GM23248 (cell line): Measurements from ENCODE around the gene PLEK. TPM values are rescaled to one million over a fixed set of nuclear protein-coding genes. Genes with fewer than 3 reads are reported as not detected.

Source experiments
- DNase-seq: peaks from one replicate; pipeline ENCODE4 v3.0.0-alpha.2; 2015
- H2AFZ ChIP-seq: fragments of 200-600 bp; sonication (generic); 2 replicates; pipeline ENCODE4 v1.6.1; 2016; ENCODE audit warnings: antibody characterized with exemption
- H3F3A ChIP-seq: fragments of 200-600 bp; sonication (generic); 2 replicates; pipeline ENCODE4 v1.6.1; 2016; ENCODE audit warnings: mild to moderate bottlenecking, antibody characterized with exemption, mixed run types; ENCODE audit not compliant: insufficient read depth
- H3K27ac ChIP-seq: fragments of 200-600 bp; sonication (generic); 2 replicates; pipeline ENCODE4 v1.5.1; 2016; ENCODE audit warnings: mild to moderate bottlenecking
- H3K27me3 ChIP-seq: fragments of 200-600 bp; sonication (generic); replicated peaks from 2 replicates; pipeline ENCODE4 v1.6.1; 2016; ENCODE audit warnings: mild to moderate bottlenecking; ENCODE audit not compliant: insufficient read depth
- H3K36me3 ChIP-seq: fragments of 200-600 bp; sonication (generic); 2 replicates; pipeline ENCODE4 v1.6.1; 2016; ENCODE audit warnings: low read depth, mild to moderate bottlenecking
- H3K4me1 ChIP-seq: fragments of 200-600 bp; sonication (generic); 2 replicates; pipeline ENCODE4 v1.6.1; 2016; ENCODE audit warnings: mild to moderate bottlenecking; ENCODE audit not compliant: insufficient read depth
- H3K4me2 ChIP-seq: fragments of 200-600 bp; sonication (generic); one replicate; pipeline ENCODE4 v1.6.1; 2016; ENCODE audit warnings: mild to moderate bottlenecking; ENCODE audit not compliant: unreplicated experiment
- H3K4me3 ChIP-seq: fragments of 200-600 bp; sonication (generic); 2 replicates; pipeline ENCODE4 v1.5.1; 2016; ENCODE audit warnings: mild to moderate bottlenecking
- H3K79me2 ChIP-seq: fragments of 200-600 bp; sonication (generic); 2 replicates; pipeline ENCODE4 v1.6.1; 2016; ENCODE audit warnings: mild to moderate bottlenecking; ENCODE audit not compliant: insufficient read depth
- H3K9ac ChIP-seq: fragments of 200-600 bp; sonication (generic); 2 replicates; pipeline ENCODE4 v1.6.1; 2016; ENCODE audit warnings: mild to moderate bottlenecking
- H3K9me2 ChIP-seq: fragments of 200-600 bp; sonication (generic); 2 replicates; pipeline ENCODE4 v1.6.1; 2016; ENCODE audit warnings: mixed run types, mild to moderate bottlenecking, moderate library complexity; ENCODE audit not compliant: insufficient read depth
- H3K9me3 ChIP-seq: fragments of 200-600 bp; sonication (generic); one replicate; pipeline ENCODE4 v1.6.1; 2017; ENCODE audit warnings: low read depth
- H4K20me1 ChIP-seq: fragments of 200-600 bp; sonication (generic); 2 replicates; pipeline ENCODE4 v1.6.0; 2016; ENCODE audit not compliant: insufficient read depth
- EZH2 ChIP-seq: fragments of 200-600 bp; sonication (generic); IDR thresholded peaks from 2 replicates; pipeline ENCODE4 v1.6.1; 2018; ENCODE audit warnings: antibody characterized with exemption, mild to moderate bottlenecking; ENCODE audit not compliant: insufficient read depth, poor library complexity, severe bottlenecking
- EZH2phosphoT487 ChIP-seq: fragments of 200-600 bp; sonication (generic); IDR thresholded peaks from 2 replicates; pipeline ENCODE4 v1.6.1; 2018; ENCODE audit warnings: antibody characterized with exemption, moderate library complexity, mild to moderate bottlenecking, low read depth; ENCODE audit not compliant: insufficient read depth
- WGBS, 2 experiments: methylation state at CpG; one replicate each; pipeline ENCODE4 v1.1.6; 2015 to 2017; ENCODE audit warnings: low lambda C conversion rate in 2 of 2, low coverage in 1 of 2; ENCODE audit errors: missing lambda C conversion rate in 2 of 2; 5-methylcytosine and 5-hydroxymethylcytosine counted together
- in situ Hi-C: fragments of 300-500 bp; cut with MboI; formaldehyde crosslinking; loops from 2 replicates; pipeline ENCODE4 v1.15.0; 2020
- polyA plus RNA-seq: library from polyadenylated mRNA; unstranded; fragments of >200 nt; fragmentation: Nextera tagmentation; extraction: Ambion mirVana; gene quantifications from 2 replicates; pipeline ENCODE4 v1.2.1, GENCODE V29; 2016
- total RNA-seq: library from RNA; depleted of rRNA; stranded (reverse); fragments of >200 nt; shearing (Covaris generic); gene quantifications from 2 replicates; pipeline ENCODE4 v1.2.3, GENCODE V29; 2014

The PLEK gene
- total and polyA plus RNA-seq, 2 experiments from 2014 or later, result 0.15 TPM; not detected in 1

GRCh38 chr2:68379184-68379708 lies 14.2 kb downstream of the PLEK start:
- Histone ChIP-seq H3K9me2 (no peaks in the 10 kb centered on the region), H3K4me1 (no peaks in the 10 kb centered on the region), H3K9me3 (no peaks in the 10 kb centered on the region), H3K4me3 (no peak overlapping the region), H3K36me3 (no peaks in the 10 kb centered on the region), H4K20me1 (no peaks in the 10 kb centered on the region), H3K27me3 (peaks cover 37% of the 10 kb centered on the region), H3K79me2 (no peaks in the 10 kb centered on the region), H3K4me2 (no peak overlapping the region), H3K9ac (no peak overlapping the region), H2AFZ (no peak overlapping the region), H3K27ac (no peak overlapping the region), H3F3A (no peaks in the 10 kb centered on the region)
- in situ Hi-C loops, result no loop called here
- 53 to 59% methylated on average over 4 of the region's 4 CpGs for WGBS, 2 experiments
- DNase-seq, result no peak
- TF ChIP-seq EZH2phosphoT487, result no peak
- no peak for TF ChIP-seq EZH2

DNA sequence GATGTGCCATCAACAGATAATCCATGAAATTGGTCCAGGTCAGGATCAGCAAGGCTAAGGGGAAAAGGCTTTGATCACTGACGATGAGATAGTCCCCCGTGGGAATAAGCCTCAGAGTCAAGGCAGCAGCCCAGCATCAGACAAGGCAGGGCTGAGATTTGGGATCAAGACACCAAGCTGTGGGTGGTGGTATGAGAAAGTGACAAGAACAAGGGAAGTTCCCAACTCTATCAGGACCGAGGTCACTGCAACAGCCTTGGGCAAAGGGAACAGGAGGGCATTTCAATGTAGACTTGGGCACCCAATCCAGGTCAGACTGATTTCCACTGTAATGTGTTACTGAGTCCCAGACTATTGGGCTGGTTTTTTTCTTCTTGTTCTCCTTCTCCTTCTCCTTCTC lies 18.7 kb downstream of the PLEK start:
- Histone ChIP-seq H3F3A (no peaks in the 10 kb centered on the region), H2AFZ (no peak overlapping the region), H3K9me3 (no peaks in the 10 kb centered on the region), H3K4me2 (no peak overlapping the region), H3K27ac (no peak overlapping the region), H3K9ac (no peak overlapping the region), H3K4me3 (no peak overlapping the region), H3K4me1 (no peaks in the 10 kb centered on the region), H3K36me3 (no peaks in the 10 kb centered on the region), H3K9me2 (no peaks in the 10 kb centered on the region), H3K79me2 (no peaks in the 10 kb centered on the region), H4K20me1 (no peaks in the 10 kb centered on the region), H3K27me3 (peaks cover 20% of the 10 kb centered on the region)
- WGBS, 2 experiments, result 50 to 57% methylated on average over 3 of the region's 3 CpGs
- DNase-seq, result no peak
- no peak for TF ChIP-seq EZH2
- TF ChIP-seq EZH2phosphoT487, result no peak
- in situ Hi-C loops, result no loop called here

DNA sequence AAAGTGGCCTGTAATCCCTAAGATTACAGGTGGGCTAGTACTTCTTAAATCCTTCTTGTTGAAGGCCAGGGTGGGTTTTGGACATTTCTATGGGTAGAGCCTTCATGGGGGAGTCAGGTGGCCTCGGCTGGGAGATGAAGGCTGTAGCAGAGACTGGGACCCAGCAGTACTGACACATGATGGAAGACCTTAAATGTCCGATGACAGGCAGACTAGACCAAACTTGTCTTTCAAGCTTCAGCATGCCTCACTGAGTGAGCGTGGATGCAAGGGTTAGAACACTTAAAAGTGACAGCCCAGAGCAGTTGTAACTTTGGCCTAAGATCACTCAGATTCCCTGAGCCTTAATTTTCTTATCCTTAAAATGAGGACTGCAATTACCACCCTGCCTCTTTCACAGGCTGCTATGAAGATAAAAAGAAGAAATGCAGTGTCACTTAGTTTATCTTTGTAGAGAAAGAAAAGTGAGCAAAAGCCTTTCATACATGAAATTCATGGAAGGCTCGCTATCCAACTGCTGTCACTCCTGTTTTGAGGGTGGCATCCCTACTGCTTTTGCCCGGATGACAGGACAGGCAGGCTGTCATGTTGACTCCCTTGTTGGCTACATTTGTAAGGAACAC lies 19.5 kb downstream of the PLEK start:
- WGBS, 2 experiments, result 52 to 54% methylated on average over 5 of the region's 5 CpGs
- in situ Hi-C loops, result no loop called here
- Histone ChIP-seq H3K9me2 (no peaks in the 10 kb centered on the region), H3K4me1 (no peaks in the 10 kb centered on the region), H3K36me3 (no peaks in the 10 kb centered on the region), H3K79me2 (no peaks in the 10 kb centered on the region), H3K4me2 (no peak overlapping the region), H3K27me3 (peaks cover 14% of the 10 kb centered on the region), H3K27ac (no peak overlapping the region), H3F3A (no peaks in the 10 kb centered on the region), H2AFZ (no peak overlapping the region), H3K4me3 (no peak overlapping the region), H3K9me3 (no peaks in the 10 kb centered on the region), H3K9ac (no peak overlapping the region), H4K20me1 (no peaks in the 10 kb centered on the region)
- no peak for TF ChIP-seq EZH2
- no peak for TF ChIP-seq EZH2phosphoT487
- DNase-seq, result no peak

GRCh38 chr2:68385220-68385906 lies 20.3 kb downstream of the PLEK start:
- in situ Hi-C loops, result no loop called here
- H3K27ac ChIP-seq, result no peak overlapping the region

More at GRCh38 chr2:68385220-68385906, 20.3 kb downstream of the PLEK start:
- no peak for DNase-seq
- Histone ChIP-seq H3F3A (no peaks in the 10 kb centered on the region), H4K20me1 (no peaks in the 10 kb centered on the region), H3K27me3 (peaks cover 10% of the 10 kb centered on the region), H3K9me3 (no peaks in the 10 kb centered on the region), H3K4me3 (no peak overlapping the region), H2AFZ (no peak overlapping the region), H3K4me2 (no peak overlapping the region), H3K79me2 (no peaks in the 10 kb centered on the region), H3K4me1 (no peaks in the 10 kb centered on the region), H3K36me3 (no peaks in the 10 kb centered on the region), H3K9ac (no peak overlapping the region), H3K9me2 (no peaks in the 10 kb centered on the region)
- 44 to 48% methylated on average over 2 of the region's 2 CpGs for WGBS, 2 experiments
- no peak for TF ChIP-seq EZH2
- TF ChIP-seq EZH2phosphoT487, result no peak
